ENCODE measurements around the gene TSGA10IP.
"Not testable (repeated sequence)": the region's sequence is repeated elsewhere in the genome, so short reads cannot be mapped to it uniquely, and the experiment has no call there.

TSGA10IP gene

GRCh38 chr11:65950711-65951110 is 5.4 kb downstream of the TSGA10IP start:
- not testable (repeated sequence) for H3K4me1 ChIP-seq (ENCODE audit: control insufficient read depth, insufficient read depth, low read depth, low read length); H3K18ac ChIP-seq (ENCODE audit: low read depth in 1 of 2, low read length in 2 of 2); H2BK15ac ChIP-seq (ENCODE audit: low read depth, poor library complexity, severe bottlenecking); H3K4me3 ChIP-seq (ENCODE audit: insufficient read depth in 1 of 2, low read depth in 1 of 2, low read length in 2 of 2); H3K27ac ChIP-seq (ENCODE audit: low read length, poor library complexity, severe bottlenecking); H2BK12ac ChIP-seq (ENCODE audit: low read length in 2 of 2); H3K36me3 ChIP-seq (ENCODE audit: control insufficient read depth in 1 of 2, insufficient read depth in 2 of 2, low read depth in 1 of 2, low read length in 2 of 2); H2AFZ ChIP-seq (ENCODE audit: low read depth, low read length); DNase-seq; H4K91ac ChIP-seq (ENCODE audit: low read length); H3K9me3 ChIP-seq (ENCODE audit: control insufficient read depth, low read length); H3K23ac ChIP-seq (ENCODE audit: low read length in 2 of 2); H3K4me2 ChIP-seq (ENCODE audit: low read length, poor library complexity, severe bottlenecking); H2BK5ac ChIP-seq (ENCODE audit: low read depth, low read length, poor library complexity, severe bottlenecking); H3K79me1 ChIP-seq (replicated peaks; ENCODE audit: low read length, poor library complexity, severe bottlenecking); H2AK5ac ChIP-seq (ENCODE audit: low read length, severe bottlenecking); H2BK120ac ChIP-seq (ENCODE audit: low read depth, low read length); H3K4ac ChIP-seq (ENCODE audit: low read depth in 1 of 2, low read length in 2 of 2); H3K9ac ChIP-seq (ENCODE audit: low read length); H3K14ac ChIP-seq (ENCODE audit: low read length in 2 of 2); H4K8ac ChIP-seq (ENCODE audit: low read length)
- peaks cover 0 to 13% of the 10 kb centered on the region in 2 experiments for H3K27me3 ChIP-seq (ENCODE audit: control insufficient read depth in 1 of 2, insufficient read depth in 1 of 2, low read length in 2 of 2)
- WGBS: 97% methylated on average over 5 of the region's 5 CpGs

GRCh38 chr11:65951641-65952040 is 6.4 kb downstream of the TSGA10IP start:
- H3K4me2 ChIP-seq (ENCODE audit: low read length, poor library complexity, severe bottlenecking); H3K4ac ChIP-seq (ENCODE audit: low read depth in 1 of 2, low read length in 2 of 2); H3K23ac ChIP-seq (ENCODE audit: low read length in 2 of 2); H3K9ac ChIP-seq (ENCODE audit: low read length); H3K14ac ChIP-seq (ENCODE audit: low read length in 2 of 2); H2AFZ ChIP-seq (ENCODE audit: low read depth, low read length); DNase-seq; H3K18ac ChIP-seq (ENCODE audit: low read depth in 1 of 2, low read length in 2 of 2); H2BK15ac ChIP-seq (ENCODE audit: low read depth, poor library complexity, severe bottlenecking); H2AK5ac ChIP-seq (ENCODE audit: low read length, severe bottlenecking); H2BK12ac ChIP-seq (ENCODE audit: low read length in 2 of 2); H3K27ac ChIP-seq (ENCODE audit: low read length, poor library complexity, severe bottlenecking); H3K4me1 ChIP-seq (ENCODE audit: control insufficient read depth, insufficient read depth, low read depth, low read length); H4K8ac ChIP-seq (ENCODE audit: low read length); H3K9me3 ChIP-seq (ENCODE audit: control insufficient read depth, low read length); H2BK120ac ChIP-seq (ENCODE audit: low read depth, low read length); H2BK5ac ChIP-seq (ENCODE audit: low read depth, low read length, poor library complexity, severe bottlenecking); H3K36me3 ChIP-seq (ENCODE audit: control insufficient read depth in 1 of 2, insufficient read depth in 2 of 2, low read depth in 1 of 2, low read length in 2 of 2); H4K91ac ChIP-seq (ENCODE audit: low read length); H3K4me3 ChIP-seq (ENCODE audit: insufficient read depth in 1 of 2, low read depth in 1 of 2, low read length in 2 of 2); H3K79me1 ChIP-seq (replicated peaks; ENCODE audit: low read length, poor library complexity, severe bottlenecking): not testable (repeated sequence)
- H3K27me3 ChIP-seq (ENCODE audit: control insufficient read depth in 1 of 2, insufficient read depth in 1 of 2, low read length in 2 of 2): peaks cover 0 to 13% of the 10 kb centered on the region in 2 experiments
- WGBS: 60% methylated on average over 2 of the region's 3 CpGs

GRCh38 chr11:65952052-65952521 is 6.8 kb downstream of the TSGA10IP start:
- H2BK15ac ChIP-seq (ENCODE audit: low read depth, poor library complexity, severe bottlenecking): no peak overlapping the region
- no peak overlapping the region for H2BK120ac ChIP-seq (ENCODE audit: low read depth, low read length)
- H3K4me1 ChIP-seq (ENCODE audit: control insufficient read depth, insufficient read depth, low read depth, low read length): no peaks in the 10 kb centered on the region
- H2AK5ac ChIP-seq (ENCODE audit: low read length, severe bottlenecking): no peak overlapping the region
- H3K4me2 ChIP-seq (ENCODE audit: low read length, poor library complexity, severe bottlenecking): no peak overlapping the region
- no peak overlapping the region for H4K91ac ChIP-seq (ENCODE audit: low read length)
- H2AFZ ChIP-seq (ENCODE audit: low read depth, low read length): no peak overlapping the region
- no peaks in the 10 kb centered on the region for H3K9me3 ChIP-seq (ENCODE audit: control insufficient read depth, low read length)
- no peak for DNase-seq
- peaks cover 0 to 8% of the 10 kb centered on the region in 2 experiments for H3K27me3 ChIP-seq (ENCODE audit: control insufficient read depth in 1 of 2, insufficient read depth in 1 of 2, low read length in 2 of 2)
- no peak overlapping the region for H3K23ac ChIP-seq (ENCODE audit: low read length in 2 of 2)
- H3K18ac ChIP-seq (ENCODE audit: low read depth in 1 of 2, low read length in 2 of 2): no peak overlapping the region
- H3K27ac ChIP-seq (ENCODE audit: low read length, poor library complexity, severe bottlenecking): no peak overlapping the region
- H3K79me1 ChIP-seq (replicated peaks; ENCODE audit: low read length, poor library complexity, severe bottlenecking): no peaks in the 10 kb centered on the region
- H2BK5ac ChIP-seq (ENCODE audit: low read depth, low read length, poor library complexity, severe bottlenecking): no peak overlapping the region
- no peak overlapping the region for H3K9ac ChIP-seq (ENCODE audit: low read length)
- no peak overlapping the region for H3K14ac ChIP-seq (ENCODE audit: low read length in 2 of 2)
- H3K4ac ChIP-seq (ENCODE audit: low read depth in 1 of 2, low read length in 2 of 2): no peak overlapping the region
- no peak overlapping the region for H3K4me3 ChIP-seq (ENCODE audit: insufficient read depth in 1 of 2, low read depth in 1 of 2, low read length in 2 of 2)
- H3K36me3 ChIP-seq (ENCODE audit: control insufficient read depth in 1 of 2, insufficient read depth in 2 of 2, low read depth in 1 of 2, low read length in 2 of 2): no peaks in the 10 kb centered on the region
- WGBS: 87% methylated on average over 4 of the region's 6 CpGs
- H4K8ac ChIP-seq (ENCODE audit: low read length): no peak overlapping the region
- no peak overlapping the region for H2BK12ac ChIP-seq (ENCODE audit: low read length in 2 of 2)

- Histone ChIP-seq H2BK5ac (ENCODE audit: low read depth, low read length, poor library complexity, severe bottlenecking) (no peak overlapping the region), H3K79me1 (replicated peaks; ENCODE audit: low read length, poor library complexity, severe bottlenecking) (no peaks in the 10 kb centered on the region), H3K14ac (ENCODE audit: low read length in 2 of 2) (no peak overlapping the region), H2BK15ac (ENCODE audit: low read depth, poor library complexity, severe bottlenecking) (no peak overlapping the region), H4K8ac (ENCODE audit: low read length) (peak overlapping the region; percentile 59), H3K36me3 (ENCODE audit: control insufficient read depth in 1 of 2, insufficient read depth in 2 of 2, low read depth in 1 of 2, low read length in 2 of 2) (no peaks in the 10 kb centered on the region), H2AFZ (ENCODE audit: low read depth, low read length) (no peak overlapping the region), H3K9ac (ENCODE audit: low read length) (no peak overlapping the region), H3K27me3 (ENCODE audit: control insufficient read depth in 1 of 2, insufficient read depth in 1 of 2, low read length in 2 of 2) (no peaks in the 10 kb centered on the region), H2AK5ac (ENCODE audit: low read length, severe bottlenecking) (no peak overlapping the region), H3K18ac (ENCODE audit: low read depth in 1 of 2, low read length in 2 of 2) (no peak overlapping the region), H2BK12ac (ENCODE audit: low read length in 2 of 2) (no peak overlapping the region), H4K91ac (ENCODE audit: low read length) (no peak overlapping the region), H3K4me1 (ENCODE audit: control insufficient read depth, insufficient read depth, low read depth, low read length) (no peaks in the 10 kb centered on the region), H3K9me3 (ENCODE audit: control insufficient read depth, low read length) (no peaks in the 10 kb centered on the region), H3K4me3 (ENCODE audit: insufficient read depth in 1 of 2, low read depth in 1 of 2, low read length in 2 of 2) (peak overlapping the region in 1 of 2 experiments; percentile 1), H3K23ac (ENCODE audit: low read length in 2 of 2) (no peak overlapping the region), H3K27ac (ENCODE audit: low read length, poor library complexity, severe bottlenecking) (no peak overlapping the region), H3K4me2 (ENCODE audit: low read length, poor library complexity, severe bottlenecking) (no peak overlapping the region), H2BK120ac (ENCODE audit: low read depth, low read length) (no peak overlapping the region), H3K4ac (ENCODE audit: low read depth in 1 of 2, low read length in 2 of 2) (no peak overlapping the region)
- DNase-seq: no peak
- 87% methylated on average over 19 of the region's 20 CpGs for WGBS
Measured at GRCh38 chr11:65953471-65953870, 8.2 kb downstream of the TSGA10IP start.
